Heart left ventricle (tissue), 13 donors: ENCODE data around the gene NTRK3.

ENCODE experiments used
- CTCF ChIP-seq, 12 donors: fragments of 200-600 bp; sonication (generic) in 4 of 12; IDR thresholded peaks; one replicate each; pipeline versions ENCODE4 v1.5.0 to v1.8.0; 2018 to 2022; ENCODE audit warnings: antibody characterized with exemption in 12 of 12, mild to moderate bottlenecking in 5 of 12
- POLR2A ChIP-seq, 2 donors: fragments of 450-650 bp; IDR thresholded peaks; one replicate each; pipeline ENCODE4 v1.6.1; 2017; ENCODE audit warnings: antibody characterized with exemption in 2 of 2, mild to moderate bottlenecking in 2 of 2, moderate library complexity in 2 of 2
- donor health status: ischemic (EF 13 %, LVEDD 7.1; RV severe dilation, severe dysfunction).
- donor health status: DM: no; HTN: yes; CAD: no.
- donor health status: DM: no; HTN: no; CAD: no.
- donor health status: ischemic (EF 25% LVEDD 6.9; RV normal size, moderate dysfunction).
- donor health status: ischemic (EF 25% LVEDD 5.7; RV mildly dilated, moderate dysfunction).
- donor health status: ischemic (EF 35%, LVEDD 5.7; RV mildly dilated, moderate dysfunction).
- donor health status: nonischemic (EF 11% LVEDD 7.7; RV severe dilation, severe dysfunction).
- donor health status: DM: yes; HTN: yes; CAD: no.
- donor health status: PGD.
- donor health status: ischemic (EF 29% LVEDD 5.4; RV normal size, mild dysfunction).
- donor health status: nonischemic (EF 23%, LVEDD 6.1; RV moderate dilation, normal function).

DNA sequence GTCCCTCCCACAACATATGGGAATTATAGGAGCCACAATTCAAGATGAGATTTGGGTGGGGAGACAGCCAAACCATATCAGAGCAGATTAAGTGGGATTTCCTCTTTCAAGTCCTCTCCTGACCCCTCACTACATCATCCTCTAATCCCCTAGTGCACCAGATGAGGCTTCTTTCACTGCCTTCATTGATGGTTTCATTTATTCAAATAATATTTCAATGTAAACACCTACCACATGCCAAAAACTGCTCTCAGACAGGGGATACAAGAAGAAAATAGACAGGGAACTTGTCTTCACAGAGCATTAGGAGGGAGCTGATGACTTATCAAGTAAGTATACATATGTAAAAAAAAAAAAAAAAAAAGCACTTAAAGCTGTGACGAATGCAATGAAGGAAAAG is 180.2 kb downstream of the NTRK3 start:
- no peak for TF ChIP-seq POLR2A (IDR thresholded peaks at IDR 0.05)
- TF ChIP-seq CTCF (IDR thresholded peaks at IDR 0.05): no peak
